Measurements from ENCODE around the gene NLRP3. TPM values are rescaled to one million over a fixed set of nuclear protein-coding genes. Genes with fewer than 3 reads are reported as not detected.

Gene NLRP3
- polyA plus RNA-seq, 1 of the 3 experiments (the other 2 are of a cell fraction), result 0.87 TPM

- TF ChIP-seq SMC3 (IDR thresholded peaks at IDR 0.05; ENCODE audit: low read depth, low read length) (no peak), YY1 (IDR thresholded peaks at IDR 0.05; ENCODE audit: low read depth) (no peak), CTCF (IDR thresholded peaks at IDR 0.05) (no peak)
Measured at GRCh38 chr1:247496581-247497285, 80.8 kb downstream of the NLRP3 start (continued).

Other genes starting within 250 kb of the NLRP3 start
- 2.7 and 3.8 TPM in 2 replicates for gene ZNF124, start 244.2 kb upstream of the NLRP3 start, polyA plus RNA-seq (2012; rRNA removed)
- not detected in 2 replicates for gene VN1R5, start 160.1 kb upstream of the NLRP3 start, polyA plus RNA-seq (2012; rRNA removed)
- gene ZNF496, start 84.3 kb upstream of the NLRP3 start, polyA plus RNA-seq (2012; rRNA removed), result 23.2 and 27.5 TPM in 2 replicates
- gene OR2B11, start 41.9 kb downstream of the NLRP3 start, polyA plus RNA-seq (2012; rRNA removed), result not detected in 2 replicates
- gene OR2C3, start 120.3 kb downstream of the NLRP3 start, polyA plus RNA-seq (2012; rRNA removed), result not detected in 2 replicates
- gene GCSAML, start 133.0 kb downstream of the NLRP3 start, polyA plus RNA-seq (2012; rRNA removed), result not detected in 2 replicates
- not detected in 2 replicates for gene OR2G2, start 172.2 kb downstream of the NLRP3 start, polyA plus RNA-seq (2012; rRNA removed)
- not detected in 2 replicates for gene OR2G3, start 189.4 kb downstream of the NLRP3 start, polyA plus RNA-seq (2012; rRNA removed)

All from SK-N-SH (cell line).